Stimulated activated CD8-positive, alpha-beta memory T cell treated with anti-CD3 and anti-CD28 coated beads, Interleukin-12 subunit alpha, Interleukin-12 subunit beta, amount 100 ng/mL, for 1 hour (primary cell): ENCODE measurements around the gene SMIM41.

Experiments
- DNase-seq: peaks from one replicate; pipeline ENCODE4 v3.0.0-alpha.2; 2020; ENCODE audit warnings: low read depth

SMIM41 gene

DNA sequence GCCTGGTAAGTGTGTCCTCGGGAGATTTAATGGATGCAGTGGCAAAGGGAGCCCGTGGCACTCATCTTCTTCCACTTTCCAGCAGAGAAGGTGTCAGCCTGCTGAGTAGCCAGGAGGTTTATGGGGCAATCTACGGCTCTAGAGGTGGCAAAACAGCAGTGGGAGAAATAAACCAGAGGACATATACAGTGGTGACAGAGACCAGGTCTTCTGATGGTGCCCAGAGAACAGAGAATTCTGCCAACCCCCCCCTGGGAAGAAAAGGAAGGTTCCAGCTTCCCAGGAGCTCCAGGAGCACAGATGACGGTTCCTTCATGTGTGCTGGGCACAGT is 43.0 kb downstream of the SMIM41 start:
- no peak for DNase-seq

DNA sequence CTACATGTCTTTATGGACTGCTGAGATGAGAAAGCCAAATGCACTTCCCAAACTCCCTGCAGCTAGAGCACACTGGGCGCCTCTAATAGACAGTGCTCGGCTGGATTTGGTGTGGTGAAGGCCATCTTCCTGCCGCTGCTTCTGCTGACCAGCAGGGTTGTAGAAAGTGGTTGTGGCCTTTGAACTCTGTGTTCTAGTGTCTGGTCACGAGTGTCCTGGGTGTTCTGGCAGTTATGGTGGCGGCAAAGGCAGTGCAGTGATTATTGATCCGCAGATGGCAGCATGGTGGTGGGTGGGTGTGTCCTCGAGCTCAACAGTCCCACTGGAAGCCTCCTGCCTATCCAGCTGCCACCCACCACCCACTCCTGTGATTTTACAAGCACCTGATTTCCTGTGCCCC is 43.4 kb downstream of the SMIM41 start:
- no peak for DNase-seq

DNA sequence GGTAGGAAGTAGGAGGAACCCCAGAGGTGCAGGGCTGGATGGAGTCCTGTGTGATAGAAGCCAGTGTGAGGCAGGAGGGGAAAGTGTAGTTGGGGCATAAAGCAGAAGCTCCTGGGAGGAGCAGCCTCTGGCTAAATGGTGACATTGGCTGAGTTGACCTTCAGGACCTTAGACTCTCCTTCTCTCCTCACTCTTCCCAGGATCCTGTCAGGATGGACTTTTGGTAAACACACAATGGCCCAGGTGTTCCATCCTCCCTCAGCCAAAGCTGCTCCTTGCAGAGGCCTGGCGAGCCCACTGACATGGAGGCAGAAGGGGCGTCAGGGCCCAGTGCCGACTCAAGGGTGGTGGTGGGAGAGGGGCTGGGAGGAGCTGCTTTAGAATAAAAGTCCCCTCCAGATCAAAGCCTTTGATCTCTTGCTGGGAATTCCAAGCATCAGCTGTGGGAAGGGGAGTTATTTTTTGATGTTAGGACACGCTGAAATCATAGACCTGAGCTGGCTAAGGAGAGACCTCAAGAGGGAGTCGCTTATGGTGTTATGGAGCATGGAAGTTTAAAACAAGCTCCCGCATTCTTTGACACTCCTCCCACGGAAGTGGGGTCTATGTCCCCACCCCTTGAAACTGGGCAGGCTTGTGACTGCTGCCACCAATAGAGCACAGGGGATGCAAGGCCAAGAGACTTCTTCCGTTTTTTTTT is 44.1 kb downstream of the SMIM41 start:
- DNase-seq: no peak

- DNase-seq: no peak
Measured at GRCh38 chr12:52125476-52125900, 46.0 kb downstream of the SMIM41 start.

- no peak for DNase-seq
Measured at GRCh38 chr12:52126050-52126604, 46.6 kb downstream of the SMIM41 start.

DNA sequence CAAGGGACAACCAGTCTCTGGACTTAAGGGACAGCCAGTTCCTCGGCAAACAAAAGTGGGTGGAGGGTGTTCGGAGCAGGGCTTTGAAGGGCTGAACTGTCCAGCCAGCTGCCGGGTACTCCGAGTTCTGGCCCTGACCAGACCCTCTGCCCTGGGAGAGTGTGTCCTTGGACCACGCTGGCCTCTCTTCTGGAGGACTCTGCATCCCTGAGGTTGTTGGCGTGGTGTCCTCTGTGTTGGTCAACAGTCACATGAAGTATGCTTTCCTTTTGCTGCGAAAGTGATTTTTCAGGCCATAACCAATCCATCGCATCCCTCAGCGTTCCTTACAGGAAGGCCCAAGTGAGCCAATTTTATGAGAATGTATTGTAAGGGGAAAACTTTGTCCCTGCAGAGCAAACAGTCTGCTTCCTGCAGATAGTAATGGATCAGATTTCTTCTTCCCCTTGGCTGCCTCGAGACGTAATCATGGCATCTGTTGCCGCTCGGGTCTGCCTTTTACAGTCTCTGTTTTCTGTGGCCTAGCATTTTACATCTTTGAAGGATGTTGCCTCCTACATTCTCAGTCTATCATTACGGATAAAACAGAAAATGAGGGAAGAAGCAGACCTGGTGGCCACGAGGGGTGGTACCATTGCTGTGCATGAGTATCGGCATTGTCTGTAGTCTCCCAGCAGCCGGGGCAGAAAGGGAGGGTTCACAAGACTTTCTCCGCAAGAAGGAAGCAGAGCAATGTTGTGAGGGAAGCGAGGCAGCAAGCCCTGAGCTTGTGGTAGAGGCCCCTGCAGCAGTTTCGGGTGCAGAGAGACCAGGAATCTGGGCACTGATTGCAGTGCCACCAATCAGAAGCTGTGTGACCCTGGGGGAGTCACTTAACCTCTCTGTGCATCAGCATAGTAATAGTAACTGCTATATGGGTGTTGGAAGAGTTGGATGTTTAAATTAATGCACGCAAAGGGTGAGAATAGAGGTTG is 47.4 kb downstream of the SMIM41 start:
- DNase-seq: no peak

GRCh38 chr12:52127683-52128450 is 48.4 kb downstream of the SMIM41 start:
- DNase-seq: no peak

- DNase-seq: no peak
Measured at GRCh38 chr12:52130711-52131110, 51.2 kb downstream of the SMIM41 start.

DNA sequence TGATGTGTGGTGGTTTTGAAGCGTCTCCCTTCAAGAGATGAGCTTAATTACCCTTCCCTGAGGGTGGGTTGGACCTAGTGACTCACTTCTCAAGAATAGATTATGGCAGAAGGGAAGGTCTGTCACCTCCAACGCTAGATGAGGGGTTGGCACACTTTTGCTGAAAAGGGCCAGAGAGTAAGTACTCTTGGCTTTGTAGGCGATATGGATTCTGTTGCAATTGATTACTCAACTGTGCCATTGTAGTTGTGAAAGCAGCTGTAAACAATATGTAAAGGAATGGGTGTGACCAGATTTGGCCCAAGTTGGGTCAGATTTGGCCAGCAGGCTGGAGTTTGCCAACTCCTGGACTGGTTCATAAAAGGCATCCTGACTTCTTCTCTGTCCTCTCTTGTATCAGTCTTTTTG is 53.3 kb downstream of the SMIM41 start:
- no peak for DNase-seq

DNA sequence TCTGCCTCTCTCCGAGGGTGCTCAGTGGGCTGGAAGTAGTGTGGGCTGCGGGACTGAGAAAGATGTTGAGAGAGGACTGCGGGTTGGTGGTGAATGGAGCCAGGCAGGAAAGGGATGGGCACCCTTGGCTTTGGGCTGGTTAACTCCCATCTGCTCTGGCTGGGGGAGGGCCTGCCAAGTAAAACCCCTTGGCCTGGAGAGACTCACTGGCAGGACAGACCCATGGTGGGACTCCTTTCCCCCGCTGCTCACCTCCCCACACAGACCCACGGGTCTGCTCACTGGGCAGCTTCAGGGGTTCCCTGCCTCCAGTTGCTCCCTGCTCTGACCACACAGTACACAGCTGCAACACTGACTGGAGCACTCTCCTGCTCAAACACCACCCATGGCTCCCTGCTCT is 58.2 kb downstream of the SMIM41 start:
- no peak for DNase-seq

GRCh38 chr12:52139147-52139546 is 59.6 kb downstream of the SMIM41 start:
- no peak for DNase-seq

- DNase-seq: no peak
Measured at GRCh38 chr12:52139579-52140062, 60.1 kb downstream of the SMIM41 start.

DNA sequence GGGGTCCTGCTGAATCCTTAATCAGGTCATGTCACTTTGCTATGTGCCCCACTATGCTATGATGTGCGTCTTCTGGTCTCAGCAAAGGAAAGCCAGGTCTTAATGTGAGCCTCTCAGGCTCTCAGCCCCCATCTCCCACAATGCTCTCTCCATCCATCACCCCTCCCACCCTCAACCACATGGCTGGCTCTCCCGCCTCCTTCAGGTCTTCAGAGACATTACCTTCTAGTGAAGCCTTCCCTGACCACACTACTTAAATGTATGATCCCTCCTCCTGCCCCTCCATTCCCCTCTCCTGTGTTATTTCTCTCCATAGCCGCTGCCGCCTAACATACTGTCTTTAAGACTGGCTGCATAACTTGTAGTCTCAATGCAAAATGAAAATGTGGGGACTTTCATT is 61.8 kb downstream of the SMIM41 start:
- DNase-seq: no peak

- DNase-seq: no peak
Measured at GRCh38 chr12:52141875-52142274, 62.4 kb downstream of the SMIM41 start.

DNA sequence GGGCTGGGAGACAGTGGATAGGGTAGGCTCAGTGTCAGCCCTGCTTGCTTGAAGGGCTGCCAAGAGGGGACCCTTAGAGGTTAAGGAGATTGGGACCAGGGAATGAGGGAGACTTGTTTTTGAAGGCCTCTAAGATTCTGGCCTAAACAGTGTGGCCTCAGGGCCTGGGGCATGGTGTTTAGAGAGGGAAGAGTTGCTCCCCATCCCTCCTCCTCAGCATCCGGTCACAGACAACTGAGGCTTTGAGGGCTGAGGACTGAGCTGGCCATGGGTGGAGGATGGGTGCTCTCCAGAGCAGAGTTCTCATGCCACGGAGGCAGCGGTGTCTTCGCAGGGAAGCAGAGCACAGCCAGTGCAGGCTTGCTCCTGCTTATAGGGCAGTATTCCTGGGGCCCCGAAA is 62.9 kb downstream of the SMIM41 start:
- no peak for DNase-seq

DNA sequence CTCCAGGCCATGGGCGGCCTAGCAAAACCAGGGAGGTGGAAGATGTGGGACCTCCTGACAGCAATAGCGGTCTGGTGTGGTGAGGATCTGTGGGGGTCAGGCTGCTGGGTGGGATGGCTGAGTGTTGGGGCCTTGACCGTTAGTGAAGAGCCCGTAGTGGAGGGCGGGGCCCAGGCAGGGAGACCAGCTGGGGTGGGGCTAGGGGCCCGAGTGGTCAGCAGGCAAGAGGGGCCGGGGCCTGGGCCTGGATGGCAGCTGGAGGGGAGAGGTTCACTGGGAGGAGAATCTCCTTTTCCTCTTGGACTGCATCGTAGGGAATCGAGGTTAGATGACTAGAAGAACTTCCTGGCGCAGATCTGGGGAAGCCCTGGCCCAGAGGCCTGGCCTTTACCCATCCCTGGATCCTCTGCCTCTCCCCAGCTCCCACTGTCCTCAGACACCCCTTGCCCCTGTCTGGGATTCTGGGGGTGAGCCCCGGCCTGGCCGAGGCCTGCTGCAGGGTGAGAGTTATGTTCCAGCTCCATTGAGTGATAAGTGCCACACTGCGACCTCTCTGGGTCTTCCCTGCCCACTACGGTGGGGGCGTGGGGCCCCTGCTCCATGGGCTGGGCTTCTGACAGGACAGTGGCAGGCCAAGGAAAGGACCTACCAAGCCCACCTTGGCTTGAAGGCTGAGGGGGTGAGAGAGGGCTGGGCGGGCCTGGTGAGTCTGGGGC is 65.2 kb downstream of the SMIM41 start:
- DNase-seq: no peak

- no peak for DNase-seq
Measured at GRCh38 chr12:52145228-52146088, 66.0 kb downstream of the SMIM41 start.

DNA sequence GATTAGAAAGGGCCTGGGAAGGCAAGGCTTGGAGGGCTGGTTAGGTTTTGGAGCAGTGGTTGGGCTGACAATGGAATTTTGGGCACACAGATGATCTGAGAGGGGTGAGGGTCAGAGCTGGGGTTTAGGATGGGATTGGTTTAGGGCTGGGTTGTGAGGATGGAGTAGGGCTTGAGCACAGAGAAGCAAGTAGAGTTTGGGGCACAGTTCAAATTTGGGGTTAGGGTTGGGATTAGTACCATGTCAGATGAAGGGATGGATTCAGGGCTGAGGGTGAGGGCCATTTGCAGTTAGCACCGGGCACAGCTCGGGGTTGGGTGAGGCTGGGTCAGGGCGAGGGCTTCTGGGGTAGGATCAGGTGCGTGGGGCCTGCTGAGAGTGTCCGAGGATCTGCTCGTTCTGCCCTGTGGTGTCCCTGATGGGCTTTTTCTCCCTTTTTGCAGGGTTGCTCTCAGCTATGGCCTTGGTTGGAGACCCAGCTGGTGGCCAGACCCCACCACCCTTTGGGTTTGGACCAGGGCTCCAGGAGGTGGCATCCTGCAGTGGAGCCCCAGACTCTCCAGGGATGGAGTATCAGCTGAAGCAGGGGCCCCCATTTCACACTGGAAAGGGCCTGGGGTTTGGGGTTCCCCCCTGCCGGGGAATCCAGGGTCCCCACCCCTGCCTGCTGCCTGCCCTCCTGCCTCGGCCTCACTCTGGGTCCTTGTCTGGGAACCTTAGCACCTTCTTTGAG is 66.8 kb downstream of the SMIM41 start:
- DNase-seq: no peak

DNA sequence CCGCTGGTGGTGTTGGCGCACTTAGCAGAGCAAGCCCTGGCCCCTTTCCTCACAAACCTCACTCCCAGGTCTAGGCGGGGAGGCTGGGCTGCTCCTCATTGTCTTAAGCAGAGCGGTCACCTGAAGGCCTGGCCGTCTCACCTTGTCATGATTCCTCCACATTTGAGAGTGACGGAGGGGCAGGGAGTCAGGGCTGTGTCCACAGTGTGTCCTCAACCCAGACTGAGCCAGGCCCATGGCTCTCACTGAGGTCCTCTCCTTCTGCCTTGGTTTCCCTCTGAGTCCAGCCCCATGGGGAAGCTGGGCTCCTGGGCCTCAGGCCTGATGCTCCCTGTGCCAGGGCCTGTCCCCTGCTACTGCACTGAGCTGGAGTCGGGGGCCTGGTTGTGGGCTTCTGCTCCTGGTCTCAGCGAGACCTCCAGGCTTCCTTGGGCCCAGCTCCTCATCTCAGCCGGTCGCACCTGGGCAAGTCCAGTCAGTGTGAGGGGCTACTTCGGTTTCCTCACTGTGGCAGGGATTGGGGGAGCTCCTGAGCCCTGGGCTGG is 67.4 kb downstream of the SMIM41 start:
- DNase-seq: no peak
